ENCODE data around the gene AP5Z1.

DNA sequence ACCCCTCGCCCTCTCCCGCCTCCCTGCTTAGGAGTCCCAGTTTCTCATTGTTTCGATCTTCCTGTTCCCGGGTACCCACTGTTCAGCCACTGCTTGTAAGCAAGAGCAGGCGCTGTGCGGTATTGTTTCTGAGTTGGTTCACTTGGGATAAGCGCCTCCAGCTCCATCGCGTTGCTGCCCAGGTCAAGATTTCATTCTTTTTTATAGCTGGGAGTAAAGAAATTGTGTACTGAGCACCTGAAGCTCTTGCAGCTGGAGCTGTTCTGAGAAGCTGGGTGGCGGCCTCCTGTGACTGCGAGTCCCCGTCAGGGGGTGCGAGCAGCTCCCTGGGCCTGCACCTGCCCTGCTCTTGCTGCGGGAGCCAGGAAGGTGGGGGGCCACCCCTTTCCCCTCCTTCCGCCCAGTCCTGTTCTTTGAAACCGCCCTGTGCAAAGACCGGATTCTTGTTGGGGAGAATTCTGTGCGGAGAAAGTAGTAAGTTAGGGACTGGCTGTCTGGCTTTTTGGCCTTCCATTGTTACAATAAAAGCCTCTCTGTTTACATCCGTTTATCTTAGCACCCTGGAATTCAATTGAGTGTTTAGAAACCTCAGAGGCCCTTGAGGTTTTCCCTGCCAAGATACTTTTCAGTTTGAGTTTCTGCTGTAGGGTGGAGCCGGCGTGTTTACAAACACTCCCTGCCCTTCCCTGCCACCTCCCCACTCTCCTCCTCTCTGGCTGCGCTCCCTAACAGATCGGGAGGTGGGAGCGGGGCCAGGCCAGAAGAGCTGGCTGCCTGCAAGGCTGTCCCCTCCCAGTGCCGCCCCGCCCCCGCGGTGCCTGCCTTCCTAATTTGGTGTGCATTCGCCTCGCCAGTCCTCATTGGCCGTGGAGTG lies 30.8 kb upstream of the AP5Z1 start:
- TF ChIP-seq EZH2 (IDR thresholded peaks at IDR 0.05; ENCODE audit: insufficient read depth, poor library complexity, severe bottlenecking) (no peak), EZH2phosphoT487 (IDR thresholded peaks at IDR 0.05; ENCODE audit: insufficient read depth, low read depth) (no peak)

Measured in GM23248 (cell line).